ENCODE results near the gene ARID1B. TPM values are rescaled to one million over a fixed set of nuclear protein-coding genes. Genes with fewer than 3 reads are reported as not detected.

Gene ARID1B
- total RNA-seq, 1 experiment from 2014 or later: 13.9 TPM

DNA sequence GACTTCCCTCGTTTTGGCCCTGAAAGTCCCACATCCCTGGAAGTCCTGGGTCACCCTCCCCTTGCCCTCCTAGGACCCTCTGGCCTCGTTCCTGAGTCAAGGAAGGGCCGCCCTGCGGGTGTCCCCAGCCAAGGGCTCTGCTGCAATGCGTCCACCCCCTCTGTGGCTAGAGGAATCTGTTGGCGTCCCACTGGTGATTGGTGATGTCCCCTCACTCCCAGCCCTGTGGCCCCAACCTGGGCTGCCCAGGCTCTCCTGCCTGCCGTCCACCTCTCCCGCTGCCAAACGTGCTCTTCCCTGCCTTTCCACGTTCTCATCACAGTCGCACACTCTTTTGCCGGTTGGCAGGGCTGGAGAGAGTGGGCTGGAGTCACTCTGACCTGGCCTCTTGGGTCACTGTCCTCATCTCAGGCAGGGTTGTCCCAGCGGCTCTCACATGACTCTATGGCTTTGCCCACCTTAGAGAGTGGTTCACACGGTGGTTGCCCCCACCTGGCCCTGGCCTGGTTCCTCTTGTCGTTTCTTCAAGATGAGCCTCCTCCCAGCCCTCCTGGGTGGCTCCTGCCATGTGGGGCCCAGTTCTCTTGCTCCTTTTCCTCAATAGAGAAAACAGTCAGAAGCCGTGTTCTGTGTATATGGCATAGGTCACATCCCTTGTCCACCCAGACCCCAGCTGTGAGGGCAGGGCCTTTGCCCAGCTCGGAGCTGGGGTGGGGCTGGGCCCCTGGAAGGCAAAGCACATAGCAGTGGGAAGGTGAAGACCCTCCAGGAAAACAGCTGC is 445.2 kb downstream of the ARID1B start:
- H3K27me3 ChIP-seq (replicated peaks): no peaks in the 10 kb centered on the region
- H3K9me3 ChIP-seq (replicated peaks): no peaks in the 10 kb centered on the region
- no peak overlapping the region for H3K27ac ChIP-seq
- H3K4me1 ChIP-seq (replicated peaks): peaks cover 26% of the 10 kb centered on the region
- DNase-seq (ENCODE audit: low read depth in 1 of 2, low spot score in 2 of 2): no peak
- no peak overlapping the region for H3K4me3 ChIP-seq
- H3K36me3 ChIP-seq: no peaks in the 10 kb centered on the region

DNA sequence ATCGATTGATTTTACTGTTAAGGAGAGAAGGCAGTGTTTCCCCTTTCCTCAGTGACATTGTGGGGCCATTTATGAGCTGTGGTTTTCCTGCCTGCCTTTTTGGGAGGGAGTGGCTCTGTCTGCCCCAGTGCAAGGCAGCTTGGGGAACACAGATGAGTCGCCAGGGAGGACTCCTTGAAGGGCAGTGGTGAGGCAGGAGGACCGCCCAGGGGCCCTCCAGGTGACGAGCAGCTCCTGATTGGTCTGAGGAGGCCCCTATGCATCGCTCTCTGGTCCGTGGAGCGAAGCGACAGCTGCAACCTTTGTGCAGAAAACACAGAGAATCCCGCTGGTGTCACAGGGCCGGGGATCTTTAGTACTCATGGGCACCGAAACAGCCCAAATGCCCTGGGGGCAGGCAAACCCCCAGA is 445.8 kb downstream of the ARID1B start:
- H3K9me3 ChIP-seq (replicated peaks): no peaks in the 10 kb centered on the region
- peaks cover 26% of the 10 kb centered on the region for H3K4me1 ChIP-seq (replicated peaks)
- H3K36me3 ChIP-seq: no peaks in the 10 kb centered on the region
- DNase-seq (ENCODE audit: low read depth in 1 of 2, low spot score in 2 of 2): no peak
- H3K27me3 ChIP-seq (replicated peaks): no peaks in the 10 kb centered on the region
- no peak overlapping the region for H3K4me3 ChIP-seq
- H3K27ac ChIP-seq: no peak overlapping the region

DNA sequence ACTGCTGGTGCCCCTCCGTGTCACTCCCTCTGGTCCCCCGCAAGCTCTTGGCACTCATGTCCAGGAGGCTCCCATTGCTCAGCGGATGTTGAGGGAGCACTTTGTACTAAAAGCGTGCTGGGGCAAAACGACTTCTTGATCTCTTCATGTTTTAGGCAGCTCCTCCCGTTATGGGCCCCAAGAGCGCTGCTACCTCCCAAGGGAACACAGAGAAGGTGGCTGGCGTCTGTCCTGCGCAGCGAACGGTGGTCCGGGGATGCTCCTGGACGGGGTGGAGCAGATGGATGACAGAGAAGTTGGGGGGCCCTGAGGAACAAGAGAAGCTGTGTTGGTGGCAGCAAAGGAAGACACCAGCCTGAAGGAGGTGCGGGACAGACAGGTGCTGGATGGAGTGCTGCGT is 446.3 kb downstream of the ARID1B start:
- no peak for DNase-seq (ENCODE audit: low read depth in 1 of 2, low spot score in 2 of 2)
- Histone ChIP-seq H3K9me3 (replicated peaks) (no peaks in the 10 kb centered on the region), H3K36me3 (no peaks in the 10 kb centered on the region), H3K27ac (no peak overlapping the region), H3K4me3 (no peak overlapping the region), H3K4me1 (replicated peaks) (peaks cover 26% of the 10 kb centered on the region), H3K27me3 (replicated peaks) (no peaks in the 10 kb centered on the region)

DNA sequence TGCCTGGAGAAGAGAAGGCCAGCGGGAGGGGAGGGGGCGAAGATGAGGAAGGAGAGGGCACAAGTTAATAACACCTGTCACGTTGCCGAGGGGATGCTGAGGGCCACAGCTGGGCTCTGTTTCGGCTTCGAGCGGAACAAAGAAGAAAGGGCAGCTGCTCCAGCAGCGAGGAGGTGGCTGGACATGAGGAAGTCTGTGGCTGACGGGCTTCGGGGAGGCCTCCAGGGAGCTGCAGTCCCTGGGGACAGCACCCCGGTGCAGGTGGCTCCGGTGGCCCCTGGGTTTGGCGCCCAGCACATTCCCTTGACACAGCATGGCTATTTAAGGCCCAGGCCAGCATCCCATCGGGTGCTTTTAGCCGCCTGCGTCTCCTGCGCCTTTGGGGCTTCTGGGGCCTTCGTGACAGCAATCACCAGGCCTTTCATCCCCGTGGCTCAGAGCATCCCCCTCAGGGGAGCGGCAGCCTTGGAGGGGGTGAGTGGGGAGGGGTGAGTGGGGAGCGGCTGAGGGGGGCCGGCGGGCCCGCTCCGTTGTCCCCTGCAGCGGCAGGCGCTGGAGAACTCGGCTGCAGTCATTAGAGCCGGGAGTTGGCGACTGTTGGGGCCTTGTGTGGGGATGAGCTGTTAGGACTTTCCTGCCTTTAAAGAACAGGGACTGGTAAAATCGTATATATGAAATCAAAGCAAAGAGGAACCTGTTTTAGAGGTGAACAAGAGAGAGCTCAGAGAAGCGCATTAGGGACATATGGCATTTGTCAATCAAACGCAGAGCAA is 447.2 kb downstream of the ARID1B start:
- H3K36me3 ChIP-seq: no peaks in the 10 kb centered on the region
- peaks cover 20% of the 10 kb centered on the region for H3K4me1 ChIP-seq (replicated peaks)
- no peaks in the 10 kb centered on the region for H3K9me3 ChIP-seq (replicated peaks)
- DNase-seq (ENCODE audit: low read depth in 1 of 2, low spot score in 2 of 2): no peak
- no peaks in the 10 kb centered on the region for H3K27me3 ChIP-seq (replicated peaks)
- no peak overlapping the region for H3K27ac ChIP-seq
- no peak overlapping the region for H3K4me3 ChIP-seq

GRCh38 chr6:157224951-157225574 is 447.9 kb downstream of the ARID1B start:
- Histone ChIP-seq H3K36me3 (no peaks in the 10 kb centered on the region), H3K9me3 (replicated peaks) (no peaks in the 10 kb centered on the region), H3K27me3 (replicated peaks) (no peaks in the 10 kb centered on the region), H3K4me1 (replicated peaks) (peaks cover 13% of the 10 kb centered on the region), H3K4me3 (no peak overlapping the region), H3K27ac (no peak overlapping the region)
- DNase-seq (ENCODE audit: low read depth in 1 of 2, low spot score in 2 of 2): no peak

- H3K4me1 ChIP-seq (replicated peaks): peaks cover 8% of the 10 kb centered on the region
- no peak overlapping the region for H3K4me3 ChIP-seq
- H3K27me3 ChIP-seq (replicated peaks): no peaks in the 10 kb centered on the region
- no peak for DNase-seq (ENCODE audit: low read depth in 1 of 2, low spot score in 2 of 2)
- no peak overlapping the region for H3K27ac ChIP-seq
- no peaks in the 10 kb centered on the region for H3K9me3 ChIP-seq (replicated peaks)
- H3K36me3 ChIP-seq: no peaks in the 10 kb centered on the region
Observed at GRCh38 chr6:157225575-157225995, 448.4 kb downstream of the ARID1B start.

GRCh38 chr6:157226026-157226625 is 448.9 kb downstream of the ARID1B start:
- H3K36me3 ChIP-seq: no peaks in the 10 kb centered on the region
- no peak overlapping the region for H3K4me3 ChIP-seq
- no peaks in the 10 kb centered on the region for H3K27me3 ChIP-seq (replicated peaks)
- H3K9me3 ChIP-seq (replicated peaks): no peaks in the 10 kb centered on the region
- H3K27ac ChIP-seq: no peak overlapping the region
- peaks cover 6% of the 10 kb centered on the region for H3K4me1 ChIP-seq (replicated peaks)
- no peak for DNase-seq (ENCODE audit: low read depth in 1 of 2, low spot score in 2 of 2)

GRCh38 chr6:157226761-157227160 is 449.6 kb downstream of the ARID1B start:
- Histone ChIP-seq H3K4me3 (no peak overlapping the region), H3K36me3 (no peaks in the 10 kb centered on the region), H3K27ac (no peak overlapping the region), H3K27me3 (replicated peaks) (no peaks in the 10 kb centered on the region), H3K9me3 (replicated peaks) (no peaks in the 10 kb centered on the region), H3K4me1 (replicated peaks) (peaks cover under 1% of the 10 kb centered on the region; the same call in 1 of the 2 replicates)
- no peak for DNase-seq (ENCODE audit: low read depth in 1 of 2, low spot score in 2 of 2)

- H3K4me3 ChIP-seq: no peak overlapping the region
- H3K4me1 ChIP-seq (replicated peaks): no peaks in the 10 kb centered on the region
- no peaks in the 10 kb centered on the region for H3K36me3 ChIP-seq
- no peaks in the 10 kb centered on the region for H3K27me3 ChIP-seq (replicated peaks)
- no peaks in the 10 kb centered on the region for H3K9me3 ChIP-seq (replicated peaks)
- H3K27ac ChIP-seq: no peak overlapping the region
- no peak for DNase-seq (ENCODE audit: low read depth in 1 of 2, low spot score in 2 of 2)
Observed at GRCh38 chr6:157227202-157228166, 450.3 kb downstream of the ARID1B start.

GRCh38 chr6:157228426-157229131 is 451.4 kb downstream of the ARID1B start:
- Histone ChIP-seq H3K4me3 (no peak overlapping the region), H3K9me3 (replicated peaks) (no peaks in the 10 kb centered on the region), H3K36me3 (no peaks in the 10 kb centered on the region), H3K4me1 (replicated peaks) (no peaks in the 10 kb centered on the region), H3K27ac (no peak overlapping the region), H3K27me3 (replicated peaks) (no peaks in the 10 kb centered on the region)
- no peak for DNase-seq (ENCODE audit: low read depth in 1 of 2, low spot score in 2 of 2)

GRCh38 chr6:157229132-157229618 is 452.0 kb downstream of the ARID1B start:
- Histone ChIP-seq H3K36me3 (no peaks in the 10 kb centered on the region), H3K4me1 (replicated peaks) (no peaks in the 10 kb centered on the region), H3K4me3 (no peak overlapping the region), H3K27me3 (replicated peaks) (no peaks in the 10 kb centered on the region), H3K27ac (no peak overlapping the region), H3K9me3 (replicated peaks) (no peaks in the 10 kb centered on the region)
- DNase-seq (ENCODE audit: low read depth in 1 of 2, low spot score in 2 of 2): no peak

DNA sequence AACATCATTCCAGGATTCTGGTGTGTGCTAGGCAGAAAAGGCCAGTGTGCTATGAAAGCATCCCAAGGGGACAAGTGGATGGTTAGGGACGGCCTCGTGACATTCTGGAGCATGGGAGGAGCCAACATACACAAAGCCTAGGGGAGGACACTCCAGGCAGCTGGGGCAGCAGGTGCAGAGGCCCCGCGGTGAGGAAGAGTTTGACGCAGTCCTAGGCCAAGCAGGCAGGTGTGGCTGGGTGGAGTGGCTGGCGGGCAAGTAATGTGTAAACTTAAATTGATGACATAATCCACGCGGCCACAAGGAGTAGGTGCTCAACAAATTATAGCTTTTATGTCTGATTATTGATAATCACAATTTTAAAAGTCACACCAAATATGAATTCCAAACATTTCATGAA is 452.5 kb downstream of the ARID1B start:
- H3K9me3 ChIP-seq (replicated peaks): 0 out of 2 replicates have a peak, but pooled peaks cover 2% of the 10 kb centered on the region
- no peak overlapping the region for H3K27ac ChIP-seq
- H3K27me3 ChIP-seq (replicated peaks): no peaks in the 10 kb centered on the region; the same call in 1 of the 2 replicates
- H3K4me1 ChIP-seq (replicated peaks): no peaks in the 10 kb centered on the region
- H3K36me3 ChIP-seq: no peaks in the 10 kb centered on the region
- DNase-seq (ENCODE audit: low read depth in 1 of 2, low spot score in 2 of 2): no peak
- H3K4me3 ChIP-seq: no peak overlapping the region
